GM19467 (cell line): ENCODE data around the gene UBE2U.
"Not testable (repeated sequence)": the region's sequence is repeated elsewhere in the genome, so short reads cannot be mapped to it uniquely, and the experiment has no call there.

ENCODE experiments used
- ATAC-seq: cut with Tn5 transposase; IDR thresholded peaks from one replicate; pipeline ENCODE4 v1.9.1; 2021; ENCODE audit warnings: mild to moderate bottlenecking, moderate library complexity; ENCODE audit not compliant: unreplicated experiment

The UBE2U gene

GRCh38 chr1:64187646-64188045 lies 15.8 kb upstream of the UBE2U start:
- ATAC-seq: no peak

- no peak for ATAC-seq
These were observed 11.1 kb upstream of the UBE2U start for GRCh38 chr1:64192290-64192689.

DNA sequence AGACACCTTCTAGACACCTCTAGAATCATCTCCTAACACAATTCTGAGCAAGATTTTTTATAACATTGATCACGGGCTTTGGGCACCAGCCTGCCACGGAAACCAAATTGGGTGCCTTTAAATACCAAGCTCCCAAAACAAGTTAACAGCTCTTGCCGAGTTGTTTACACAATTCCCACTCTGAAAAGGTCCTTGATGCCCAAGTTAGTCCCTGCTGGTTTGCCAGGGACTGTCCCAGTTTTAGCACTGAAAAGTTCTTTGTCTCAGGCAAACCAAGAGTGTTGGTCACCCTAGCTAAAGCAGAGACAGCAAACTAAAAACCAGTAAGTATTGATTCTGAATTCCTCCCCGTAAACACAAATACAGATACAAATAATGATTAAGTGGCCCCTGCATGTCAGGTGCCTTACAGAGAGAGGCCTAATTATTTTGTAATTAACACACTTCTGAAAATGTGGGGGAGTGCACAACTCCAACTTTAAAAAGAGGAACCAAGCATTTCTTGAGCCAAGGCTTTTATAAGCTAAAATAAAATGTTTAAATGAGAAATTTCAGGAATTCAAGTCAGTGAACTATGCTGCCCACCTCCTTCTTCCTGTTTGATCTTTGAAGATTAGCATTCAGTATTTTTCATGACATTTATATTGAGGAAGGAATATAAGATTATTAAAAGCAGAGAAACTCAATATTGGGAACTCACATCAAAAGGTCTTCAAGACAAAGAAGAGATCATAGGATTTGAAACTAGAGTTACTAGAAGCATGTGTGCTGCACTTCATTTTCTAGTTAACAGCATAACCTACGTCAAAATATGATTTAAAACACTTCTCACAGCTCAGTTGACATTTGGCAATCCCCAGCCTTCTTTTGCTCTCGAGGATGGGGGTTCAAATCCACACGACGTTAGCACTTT lies 9.0 kb upstream of the UBE2U start:
- no peak for ATAC-seq

DNA sequence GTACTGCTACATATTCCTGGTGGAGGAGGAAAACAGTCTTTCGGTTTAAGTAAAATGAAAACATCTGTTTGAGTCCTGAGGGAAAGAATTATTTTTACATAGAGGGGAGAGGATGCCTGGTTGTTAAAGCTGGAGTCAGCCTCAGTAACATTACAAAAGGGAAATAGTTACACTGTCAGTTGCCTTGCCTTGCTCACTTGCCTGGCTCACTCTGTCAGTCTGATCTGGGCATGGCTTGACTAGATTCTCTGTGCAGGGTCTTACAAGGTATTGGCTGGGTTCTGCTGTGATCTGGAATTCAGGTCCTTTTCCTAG lies 8.4 kb upstream of the UBE2U start:
- ATAC-seq: no peak

GRCh38 chr1:64196074-64196870 lies 7.2 kb upstream of the UBE2U start:
- no peak for ATAC-seq

DNA sequence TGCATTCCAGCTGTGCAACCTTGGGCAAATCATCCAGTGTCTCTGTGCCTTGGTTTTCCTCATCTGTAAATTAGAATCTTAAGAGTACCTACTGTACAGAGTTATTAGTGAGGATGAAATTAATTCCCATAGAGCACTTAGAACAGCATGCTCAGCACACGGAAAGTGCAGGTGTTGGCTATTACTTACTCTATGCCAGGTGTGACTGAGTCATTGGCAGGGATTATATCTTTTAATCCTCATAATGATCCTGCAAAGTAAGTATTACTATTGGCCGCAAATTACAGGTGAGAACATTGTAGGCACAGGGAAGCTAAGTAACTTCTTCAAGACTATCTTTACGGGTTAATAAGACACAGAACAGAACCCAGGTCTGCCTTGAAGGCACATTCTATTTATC lies 6.3 kb upstream of the UBE2U start:
- no peak for ATAC-seq

GRCh38 chr1:64199154-64199553 lies 4.3 kb upstream of the UBE2U start:
- ATAC-seq: no peak

DNA sequence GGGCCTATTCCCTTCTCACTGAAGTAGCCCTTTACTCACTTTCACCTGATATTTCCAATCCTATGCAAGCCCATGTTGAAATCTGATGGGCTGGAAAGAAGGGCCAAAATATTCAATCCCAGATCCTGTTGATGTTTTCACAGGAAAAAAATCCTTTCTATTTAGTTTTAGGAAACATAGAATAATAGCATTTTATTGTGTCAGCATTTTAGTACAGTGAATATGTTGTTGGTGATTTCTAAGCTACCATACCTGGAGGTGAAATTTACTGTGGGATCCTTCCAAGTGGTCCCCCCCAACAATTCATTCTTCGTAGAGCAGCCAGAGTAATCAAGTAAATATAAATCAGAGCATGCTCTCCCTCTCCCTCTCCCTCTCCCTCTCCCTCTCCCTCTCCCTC lies 3.4 kb upstream of the UBE2U start:
- ATAC-seq: no peak

DNA sequence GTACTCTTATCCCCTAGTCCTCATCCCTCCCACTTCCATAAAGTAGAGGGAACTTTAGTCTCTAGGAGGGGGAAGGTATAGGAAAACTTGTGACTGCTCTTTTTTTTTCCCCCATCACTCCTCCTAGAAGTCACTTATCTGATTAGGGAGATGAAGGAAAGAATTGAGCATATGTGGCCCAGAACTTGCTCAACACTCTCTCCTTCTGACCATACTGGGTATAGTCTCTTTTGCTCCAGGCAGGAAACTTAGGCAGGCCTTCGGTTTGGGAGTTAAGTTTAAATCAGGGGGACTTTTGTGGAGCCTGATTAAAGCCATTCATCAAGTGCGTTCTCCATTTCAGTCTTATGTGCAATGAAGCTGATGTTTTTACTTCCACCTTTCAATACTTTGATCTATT lies 5.8 kb downstream of the UBE2U start:
- no peak for ATAC-seq

GRCh38 chr1:64212031-64212430 lies 8.6 kb downstream of the UBE2U start:
- ATAC-seq: no peak

DNA sequence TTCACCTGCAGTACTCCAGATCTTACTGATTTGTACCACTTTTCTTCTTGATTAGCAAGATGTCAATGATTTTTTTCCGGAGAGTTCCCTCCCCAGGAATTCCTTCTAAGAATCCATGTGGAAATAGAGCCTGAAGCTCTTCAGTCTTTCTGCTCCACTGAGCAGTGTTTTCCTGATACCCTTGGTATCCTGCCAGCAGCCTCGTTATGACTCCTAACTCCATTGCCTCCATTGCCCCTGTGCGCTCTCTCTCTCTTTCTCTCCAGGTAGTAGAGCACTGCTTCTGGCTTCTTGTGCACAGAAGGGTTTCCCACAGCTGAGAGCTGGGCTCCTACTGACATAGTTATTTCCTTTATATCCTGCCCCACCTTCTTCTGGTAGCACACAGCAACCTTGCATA lies 12.2 kb downstream of the UBE2U start:
- ATAC-seq: no peak

- no peak for ATAC-seq
These were observed 16.8 kb downstream of the UBE2U start for GRCh38 chr1:64220241-64220640.

DNA sequence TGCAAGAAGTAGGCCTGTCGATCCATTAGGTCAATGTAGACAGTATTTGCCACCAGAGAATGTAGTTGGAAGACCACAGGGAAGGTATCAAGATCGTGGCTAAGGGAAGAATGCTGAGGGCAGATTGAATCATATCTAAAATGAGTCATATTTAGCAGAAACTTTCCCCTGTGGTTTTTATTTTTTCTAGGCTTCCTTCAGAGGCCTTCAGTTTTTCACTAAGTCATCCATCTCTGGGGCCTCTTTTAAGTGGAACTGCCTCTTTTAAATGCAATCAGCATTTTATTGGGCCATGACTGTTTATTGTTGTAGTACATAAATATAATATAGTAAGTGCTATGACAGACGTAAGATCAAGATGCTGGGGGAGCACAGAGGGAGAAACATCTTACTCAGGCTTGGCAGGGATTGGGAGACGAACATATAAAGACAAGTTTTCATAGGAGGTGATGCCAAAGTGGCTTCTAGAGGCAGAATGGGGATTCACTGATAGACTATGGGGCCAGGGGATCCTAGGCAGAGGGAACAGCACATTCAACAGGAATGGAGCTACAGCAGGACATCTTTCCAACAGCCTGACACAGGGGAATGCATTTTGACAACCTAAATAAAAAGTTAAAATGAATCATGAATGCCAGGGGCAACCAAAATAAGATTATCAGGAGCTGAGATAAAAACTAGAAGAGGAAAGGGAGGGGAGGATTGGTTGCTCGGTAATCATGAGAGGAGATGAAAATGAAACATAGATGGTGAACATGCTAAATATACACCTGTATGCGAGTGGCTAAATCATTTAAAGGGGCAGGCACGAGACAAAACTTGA lies 20.1 kb downstream of the UBE2U start:
- ATAC-seq: no peak

DNA sequence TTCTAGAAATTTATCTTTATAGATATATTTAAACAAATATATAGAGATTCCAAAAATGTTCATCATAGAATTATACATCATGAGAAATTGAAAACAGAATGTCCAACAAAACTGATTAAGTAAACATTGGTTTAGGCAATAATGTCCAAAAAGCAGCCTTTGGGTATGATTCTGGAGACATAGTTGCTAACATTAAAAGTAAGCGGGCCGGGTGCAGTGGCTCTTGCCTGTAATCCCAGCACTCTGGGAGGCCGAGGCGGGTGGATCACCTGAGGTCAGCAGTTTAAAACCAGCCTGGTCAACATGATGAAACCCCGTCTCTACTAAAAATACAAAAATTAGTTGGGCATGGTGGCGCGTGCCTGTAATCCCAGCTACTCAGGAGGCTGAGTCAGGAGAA lies 20.8 kb downstream of the UBE2U start:
- not testable (repeated sequence) for ATAC-seq

DNA sequence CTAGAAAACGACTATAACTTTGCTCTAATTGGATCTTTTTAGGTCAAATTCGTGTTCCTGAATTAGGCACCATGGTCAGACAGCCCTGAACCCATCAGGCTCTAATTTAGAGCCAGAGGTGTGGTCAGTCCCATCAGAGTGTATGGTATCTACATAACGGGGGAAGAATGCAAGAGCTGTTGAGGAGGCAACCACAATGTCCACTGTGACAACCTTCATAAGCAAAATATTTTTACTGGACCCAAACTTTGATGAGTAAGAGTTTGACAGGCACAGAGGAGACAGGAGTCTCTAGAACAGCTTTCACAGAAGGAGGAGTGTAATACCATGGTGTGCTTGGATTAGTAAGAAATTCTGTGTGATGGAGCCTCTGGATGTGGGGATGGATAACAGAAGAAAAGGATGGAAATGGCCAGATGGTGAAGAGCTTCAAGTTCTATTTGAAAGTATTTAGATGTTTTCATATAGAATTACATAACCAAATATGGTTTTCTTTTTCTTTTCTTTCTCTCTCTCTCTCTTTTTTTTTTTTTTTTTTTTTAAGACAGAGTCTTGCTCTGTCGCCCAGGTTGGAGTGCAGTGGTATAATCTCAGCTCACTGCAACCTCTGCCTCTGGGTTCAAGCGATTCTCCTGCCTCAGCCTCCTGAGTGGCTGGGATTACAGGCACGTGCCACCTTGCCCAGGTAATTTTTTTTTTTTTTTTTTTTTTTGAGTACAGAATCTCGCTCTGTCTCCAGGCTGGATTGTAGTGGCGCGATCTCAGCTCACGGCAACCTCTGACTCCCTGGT lies 24.9 kb downstream of the UBE2U start:
- ATAC-seq: no peak

GRCh38 chr1:64229307-64229706 lies 25.9 kb downstream of the UBE2U start:
- no peak for ATAC-seq

- ATAC-seq: no peak
These were observed 27.7 kb downstream of the UBE2U start for GRCh38 chr1:64231153-64231552.

- ATAC-seq: no peak
These were observed 28.2 kb downstream of the UBE2U start for GRCh38 chr1:64231654-64232053.

DNA sequence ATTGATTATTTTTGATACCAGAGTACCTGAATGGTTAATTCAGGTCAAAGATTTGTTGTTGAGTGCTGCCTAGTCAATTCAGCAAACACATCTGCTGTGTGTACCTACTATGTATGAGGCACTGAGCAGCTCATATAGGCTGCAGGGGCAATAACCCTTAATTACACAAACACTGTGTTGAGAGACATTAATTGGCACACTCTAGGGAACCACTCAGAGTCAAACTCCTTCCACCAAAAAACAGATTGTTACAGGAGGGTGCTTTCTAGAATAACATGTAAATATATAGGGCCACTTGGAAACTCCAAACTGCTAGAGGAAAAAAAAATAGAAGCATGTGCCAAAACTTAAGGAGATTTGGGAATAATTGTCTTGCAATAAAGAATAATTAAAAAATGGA lies 31.3 kb downstream of the UBE2U start:
- no peak for ATAC-seq

DNA sequence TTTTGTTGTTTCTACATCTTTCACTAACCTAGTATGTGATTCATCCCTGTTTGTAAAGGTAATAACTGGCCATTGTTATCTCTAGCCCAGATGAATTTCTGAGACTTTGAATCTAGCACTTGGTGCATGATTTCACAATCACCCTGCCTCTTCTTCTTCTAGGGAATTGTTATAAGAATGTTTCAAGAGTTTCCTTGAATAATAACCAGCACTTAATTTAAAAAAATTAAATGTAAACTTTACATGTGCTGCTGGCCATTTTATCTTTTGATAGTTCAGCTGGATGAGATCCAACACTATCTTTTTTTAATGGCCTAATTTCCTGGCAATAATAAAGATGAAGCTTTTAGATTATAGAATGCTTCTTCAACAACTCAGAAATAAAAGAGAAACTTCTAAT lies 31.8 kb downstream of the UBE2U start:
- ATAC-seq: no peak

DNA sequence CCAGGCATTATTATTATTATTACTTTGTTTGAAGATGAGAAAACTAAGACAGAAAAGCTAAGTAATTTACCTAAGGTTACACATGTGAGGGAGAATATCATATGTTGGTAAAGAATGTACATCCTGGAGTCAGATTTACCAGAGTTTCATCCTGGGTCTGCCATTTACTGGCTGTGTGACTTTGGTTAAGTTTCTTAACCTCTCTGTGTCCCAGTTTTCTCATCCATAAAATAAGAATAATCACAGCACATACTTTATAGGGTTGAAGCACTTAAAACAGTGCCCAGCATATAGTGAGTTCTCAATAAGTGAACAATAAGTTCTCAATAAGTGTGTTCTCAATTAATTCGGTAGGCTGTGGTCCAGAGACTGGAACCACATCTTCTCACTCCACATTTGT lies 32.5 kb downstream of the UBE2U start:
- ATAC-seq: no peak
